Retinal pigment epithelial cell (primary cell): ENCODE results near the gene ARHGEF7.

Experiments
- DNase-seq: peaks from one replicate; pipeline ENCODE4 v3.0.0-alpha.2; 2010; ENCODE audit warnings: low read depth
- H3K4me3 ChIP-seq: 2 replicates; pipeline ENCODE4 v1.5.1; 2011; ENCODE audit warnings: mild to moderate bottlenecking, low read length, control low read depth, moderate library complexity
- CTCF ChIP-seq: conservative IDR thresholded peaks from 2 replicates; pipeline ENCODE4 v1.5.1; 2011; ENCODE audit warnings: low read depth, low read length, control low read depth, inconsistent platforms

Gene ARHGEF7

GRCh38 chr13:111296417-111296816, 181.3 kb downstream of the ARHGEF7 start:
- no peak overlapping the region for H3K4me3 ChIP-seq
- DNase-seq = no peak
- TF ChIP-seq CTCF = no peak

DNA sequence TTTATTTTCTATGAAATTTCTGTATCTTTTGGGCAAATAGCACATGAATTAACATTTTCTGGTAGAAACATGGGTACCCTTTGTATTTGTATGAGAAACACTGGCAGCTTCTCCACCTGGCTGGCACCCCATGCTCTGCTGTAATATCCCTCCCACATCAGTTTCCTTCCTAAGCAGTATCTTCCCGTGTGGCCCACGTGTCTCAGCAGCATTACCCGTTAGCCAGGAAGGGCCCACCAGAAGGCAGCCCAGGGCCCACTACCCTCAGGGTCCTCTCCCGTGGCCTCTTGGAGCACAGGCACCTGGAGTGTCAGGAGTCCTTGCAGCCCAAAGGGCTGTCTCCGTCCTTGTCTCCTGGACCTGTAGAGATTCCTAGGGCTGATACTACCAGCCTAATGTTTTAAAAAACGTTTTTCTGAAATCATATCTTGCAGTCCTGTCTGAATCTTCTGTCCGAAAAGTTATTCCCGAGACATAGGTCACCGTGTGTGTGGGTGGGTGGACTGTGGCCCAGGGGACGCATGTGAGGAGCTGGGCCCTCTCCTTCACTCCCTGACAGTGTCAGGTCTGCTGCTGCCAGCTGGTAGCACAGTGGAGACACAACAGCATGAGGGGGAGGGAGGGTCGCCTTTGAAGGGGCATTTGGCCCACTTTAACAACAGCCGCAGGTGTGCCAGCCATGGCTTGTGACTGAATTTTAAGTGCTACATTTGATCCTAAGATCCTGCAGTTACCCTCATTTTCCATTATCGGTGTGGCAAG, 183.3 kb downstream of the ARHGEF7 start:
- no peak overlapping the region for H3K4me3 ChIP-seq
- no peak for DNase-seq
- no peak for TF ChIP-seq CTCF

DNA sequence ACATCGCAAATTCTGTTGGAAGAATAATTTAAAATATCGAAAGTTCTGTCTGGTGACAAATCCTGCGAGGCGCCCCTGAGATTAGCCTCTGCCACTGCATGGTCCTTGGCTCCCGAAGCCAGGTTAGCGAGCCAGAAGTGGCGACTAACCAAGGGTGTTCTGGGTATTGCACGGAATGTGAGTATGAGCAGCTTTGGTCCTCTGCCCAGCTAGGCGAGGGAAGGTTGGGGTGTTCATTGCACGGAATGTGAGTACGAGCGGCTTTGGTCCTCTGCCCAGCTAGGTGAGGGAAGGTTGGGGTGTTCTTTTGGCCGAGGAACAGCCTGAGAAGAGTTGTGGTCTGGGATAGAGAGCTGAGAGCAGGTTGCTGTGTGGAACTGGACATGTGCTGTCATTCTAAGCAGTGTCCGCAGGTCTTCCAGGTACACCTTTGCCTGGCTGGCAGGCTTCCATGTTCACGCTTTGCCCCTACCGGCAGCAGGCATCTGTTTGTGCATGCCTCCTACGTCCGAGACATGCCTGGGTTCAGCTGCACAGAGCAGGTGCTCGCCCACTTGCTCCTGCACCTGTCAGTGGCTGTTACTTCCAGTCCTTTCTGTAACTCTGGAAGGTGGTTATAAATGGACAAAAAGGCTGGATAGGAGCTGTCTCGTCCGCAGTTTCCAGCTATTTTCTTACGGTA, 187.1 kb downstream of the ARHGEF7 start:
- no peak overlapping the region for H3K4me3 ChIP-seq
- no peak for TF ChIP-seq CTCF
- DNase-seq = no peak

GRCh38 chr13:111303559-111303958, 188.4 kb downstream of the ARHGEF7 start:
- TF ChIP-seq CTCF = no peak
- H3K4me3 ChIP-seq = no peak overlapping the region
- no peak for DNase-seq

DNA sequence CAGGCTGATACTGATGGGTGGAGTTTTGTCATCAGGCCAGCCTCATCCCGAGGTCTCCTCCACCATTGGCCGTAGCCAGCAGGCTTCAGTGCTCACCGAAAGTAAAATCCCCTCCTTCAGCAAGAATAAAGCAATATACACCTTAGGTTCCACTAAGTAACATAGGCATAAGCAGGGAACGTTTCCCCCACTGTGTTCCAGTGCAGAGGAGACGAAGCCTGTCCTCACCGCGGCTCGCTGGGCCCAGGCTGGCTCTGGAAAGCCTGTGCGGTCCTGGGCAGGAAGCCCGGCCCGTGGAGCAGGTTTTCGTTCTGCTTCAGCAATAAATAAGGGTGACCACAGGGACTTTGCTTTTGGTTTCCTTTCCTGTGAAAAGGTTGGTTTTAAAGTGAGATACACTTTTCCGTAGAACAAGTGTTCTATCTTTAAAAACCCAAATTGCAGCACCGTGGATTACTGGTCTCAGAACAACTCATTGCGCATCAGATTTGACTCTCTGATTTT, 189.0 kb downstream of the ARHGEF7 start:
- no peak overlapping the region for H3K4me3 ChIP-seq
- TF ChIP-seq CTCF = no peak
- no peak for DNase-seq

DNA sequence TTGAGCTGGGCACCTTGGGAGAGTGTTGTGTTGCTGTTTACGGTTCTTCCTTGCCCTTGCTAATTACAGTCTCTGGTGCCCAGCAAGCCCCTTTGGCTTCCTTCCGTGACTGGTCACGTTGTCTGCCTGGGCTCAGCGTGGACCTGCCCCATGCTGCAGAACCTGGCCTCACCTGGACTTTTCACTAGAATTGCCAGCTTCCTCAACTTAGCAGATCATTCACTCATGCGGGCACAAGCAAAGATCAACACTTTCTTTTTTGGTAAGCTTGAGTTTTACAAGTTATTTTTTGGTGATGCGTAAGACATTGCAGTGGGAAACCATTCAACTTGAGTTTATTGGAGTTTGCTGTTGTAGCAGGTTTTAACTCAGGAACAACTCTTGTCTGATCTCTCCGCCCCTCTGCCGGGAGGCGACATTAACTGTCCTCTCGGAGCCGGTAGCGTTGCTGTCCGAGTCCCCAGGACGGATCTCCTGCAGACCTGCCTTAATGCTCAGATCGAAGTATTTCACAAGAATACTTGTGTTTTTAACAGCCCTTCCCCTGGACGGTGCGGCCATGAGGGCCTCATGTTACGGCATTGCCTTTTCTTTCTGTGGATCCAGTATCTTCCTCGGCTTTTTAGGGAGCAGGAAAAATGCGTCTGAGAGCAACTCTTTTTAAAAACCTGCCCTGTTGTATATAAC, 189.6 kb downstream of the ARHGEF7 start:
- no peak for TF ChIP-seq CTCF
- DNase-seq = no peak
- H3K4me3 ChIP-seq = no peak overlapping the region
